ENCODE data around the gene EFHC1. TPM values are rescaled to one million over a fixed set of nuclear protein-coding genes. Genes with fewer than 3 reads are reported as not detected.

EFHC1 gene
- total RNA-seq, 2 experiments from 2014 or later = 3.4 to 4.8 TPM

DNA sequence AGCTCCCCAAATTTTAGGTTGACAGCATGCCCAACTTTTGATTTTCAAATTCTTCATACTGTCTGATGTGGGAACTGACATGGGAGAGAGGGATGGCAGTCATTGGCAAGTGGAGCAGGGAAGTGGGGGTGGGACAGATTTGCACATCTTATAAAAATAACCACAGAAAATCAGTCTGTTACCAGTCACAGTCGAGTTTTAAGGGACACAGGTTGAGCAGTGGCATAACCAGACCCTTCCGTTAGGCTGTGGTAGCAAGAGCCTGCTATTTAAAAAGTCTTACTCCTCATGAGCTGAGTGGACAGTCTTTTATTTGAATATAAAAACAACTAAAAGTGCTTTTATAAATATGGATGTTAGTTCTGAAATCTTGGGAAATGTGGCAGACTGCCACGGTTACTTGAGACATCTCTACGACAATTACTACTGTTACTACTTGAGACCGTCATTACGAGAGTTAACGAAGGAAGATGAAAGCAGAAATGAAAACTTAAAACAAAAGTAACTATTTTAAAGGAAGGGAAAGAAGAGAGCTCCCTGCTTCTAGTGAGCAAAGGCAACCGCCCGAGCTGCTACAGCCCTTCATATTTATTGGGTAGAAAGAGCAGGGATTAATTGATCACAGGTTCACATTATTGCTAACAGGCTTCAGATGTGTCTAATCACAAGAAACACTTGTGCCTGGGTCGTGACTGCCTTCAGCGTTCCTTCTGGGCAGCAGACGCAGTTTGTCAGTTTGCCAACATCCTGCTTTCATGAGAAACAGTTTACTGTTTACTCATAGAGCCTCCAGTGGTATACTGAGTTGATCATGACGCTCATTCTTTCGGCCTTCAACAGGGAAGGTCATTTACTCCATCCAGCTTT lies 71.3 kb downstream of the EFHC1 start:
- no peaks in the 10 kb centered on the region for H3K9me3 Mint-ChIP-seq
- TF ChIP-seq, protein P1, sequence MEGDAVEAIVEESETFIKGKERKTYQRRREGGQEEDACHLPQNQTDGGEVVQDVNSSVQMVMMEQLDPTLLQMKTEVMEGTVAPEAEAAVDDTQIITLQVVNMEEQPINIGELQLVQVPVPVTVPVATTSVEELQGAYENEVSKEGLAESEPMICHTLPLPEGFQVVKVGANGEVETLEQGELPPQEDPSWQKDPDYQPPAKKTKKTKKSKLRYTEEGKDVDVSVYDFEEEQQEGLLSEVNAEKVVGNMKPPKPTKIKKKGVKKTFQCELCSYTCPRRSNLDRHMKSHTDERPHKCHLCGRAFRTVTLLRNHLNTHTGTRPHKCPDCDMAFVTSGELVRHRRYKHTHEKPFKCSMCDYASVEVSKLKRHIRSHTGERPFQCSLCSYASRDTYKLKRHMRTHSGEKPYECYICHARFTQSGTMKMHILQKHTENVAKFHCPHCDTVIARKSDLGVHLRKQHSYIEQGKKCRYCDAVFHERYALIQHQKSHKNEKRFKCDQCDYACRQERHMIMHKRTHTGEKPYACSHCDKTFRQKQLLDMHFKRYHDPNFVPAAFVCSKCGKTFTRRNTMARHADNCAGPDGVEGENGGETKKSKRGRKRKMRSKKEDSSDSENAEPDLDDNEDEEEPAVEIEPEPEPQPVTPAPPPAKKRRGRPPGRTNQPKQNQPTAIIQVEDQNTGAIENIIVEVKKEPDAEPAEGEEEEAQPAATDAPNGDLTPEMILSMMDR (IDR thresholded peaks at IDR 0.05) = no peak
- H3K4me1 Mint-ChIP-seq (ENCODE audit: low read depth) = no peaks in the 10 kb centered on the region
- CTCF ChIA-PET = no interaction called here
- no peak overlapping the region for H3K27ac ChIP-seq (ENCODE audit: low read depth in 1 of 2, low read length in 2 of 2)
- intact Hi-C loops (cut with DNase I, micrococcal nuclease) = no loop called here
- no peaks in the 10 kb centered on the region for H3K9me3 ChIP-seq (ENCODE audit: control insufficient read depth in 1 of 2, insufficient read depth in 1 of 2, low read length in 2 of 2)
- no peak overlapping the region for H3K4me3 ChIP-seq (ENCODE audit: low read length)
- no peak overlapping the region for H3K27ac Mint-ChIP-seq
- H3K36me3 ChIP-seq (ENCODE audit: insufficient read depth, low read length) = no peaks in the 10 kb centered on the region
- DNase-seq = no peak
- no peaks in the 10 kb centered on the region for H3K4me1 ChIP-seq (ENCODE audit: insufficient read depth, low read length)
- POLR2A ChIA-PET = no interaction called here
- H3K27me3 Mint-ChIP-seq = no peaks in the 10 kb centered on the region
- no peak for ATAC-seq (ENCODE audit: poor library complexity)
- no peak overlapping the region for H3K4me3 Mint-ChIP-seq
- H3K36me3 Mint-ChIP-seq (ENCODE audit: low read depth) = no peaks in the 10 kb centered on the region
- no peaks in the 10 kb centered on the region for H3K27me3 ChIP-seq (ENCODE audit: control insufficient read depth in 1 of 2, insufficient read depth in 2 of 2, low read length in 2 of 2)

DNA sequence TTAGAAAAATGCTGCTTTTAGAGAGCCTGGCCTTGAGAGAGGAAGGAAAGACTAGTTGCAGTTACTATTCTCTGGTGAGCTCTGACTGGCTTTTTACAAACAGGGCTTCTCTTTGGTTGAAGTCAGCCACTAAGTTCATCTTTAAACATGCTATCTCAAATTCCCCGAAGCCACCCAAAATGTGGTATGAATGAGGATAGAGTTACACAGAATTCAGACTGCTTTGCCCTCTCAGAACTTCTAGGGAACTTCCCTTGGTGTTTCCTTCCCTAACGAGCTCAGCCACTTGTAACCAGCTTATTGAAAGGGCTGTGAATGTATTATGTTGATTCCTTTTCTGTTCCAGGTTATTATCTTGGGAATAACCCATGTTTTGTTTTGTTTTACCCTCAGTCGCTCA lies 73.5 kb downstream of the EFHC1 start:
- Mint-ChIP-seq H3K4me1 (ENCODE audit: low read depth) (no peaks in the 10 kb centered on the region), H3K27ac (no peak overlapping the region), H3K27me3 (no peaks in the 10 kb centered on the region), H3K9me3 (no peaks in the 10 kb centered on the region), H3K36me3 (ENCODE audit: low read depth) (no peaks in the 10 kb centered on the region), H3K4me3 (no peak overlapping the region)
- ATAC-seq (ENCODE audit: poor library complexity) (no peak), DNase-seq (no peak)
- ChIA-PET POLR2A (no interaction called here), CTCF (no interaction called here)
- Histone ChIP-seq H3K36me3 (ENCODE audit: insufficient read depth, low read length) (no peaks in the 10 kb centered on the region), H3K4me3 (ENCODE audit: low read length) (no peak overlapping the region), H3K27me3 (ENCODE audit: control insufficient read depth in 1 of 2, insufficient read depth in 2 of 2, low read length in 2 of 2) (no peaks in the 10 kb centered on the region), H3K9me3 (ENCODE audit: control insufficient read depth in 1 of 2, insufficient read depth in 1 of 2, low read length in 2 of 2) (no peaks in the 10 kb centered on the region), H3K4me1 (ENCODE audit: insufficient read depth, low read length) (no peaks in the 10 kb centered on the region), H3K27ac (ENCODE audit: low read depth in 1 of 2, low read length in 2 of 2) (no peak overlapping the region)
- TF ChIP-seq, protein P1 (IDR thresholded peaks at IDR 0.05) = no peak
- intact Hi-C loops (cut with DNase I, micrococcal nuclease) = no loop called here

DNA sequence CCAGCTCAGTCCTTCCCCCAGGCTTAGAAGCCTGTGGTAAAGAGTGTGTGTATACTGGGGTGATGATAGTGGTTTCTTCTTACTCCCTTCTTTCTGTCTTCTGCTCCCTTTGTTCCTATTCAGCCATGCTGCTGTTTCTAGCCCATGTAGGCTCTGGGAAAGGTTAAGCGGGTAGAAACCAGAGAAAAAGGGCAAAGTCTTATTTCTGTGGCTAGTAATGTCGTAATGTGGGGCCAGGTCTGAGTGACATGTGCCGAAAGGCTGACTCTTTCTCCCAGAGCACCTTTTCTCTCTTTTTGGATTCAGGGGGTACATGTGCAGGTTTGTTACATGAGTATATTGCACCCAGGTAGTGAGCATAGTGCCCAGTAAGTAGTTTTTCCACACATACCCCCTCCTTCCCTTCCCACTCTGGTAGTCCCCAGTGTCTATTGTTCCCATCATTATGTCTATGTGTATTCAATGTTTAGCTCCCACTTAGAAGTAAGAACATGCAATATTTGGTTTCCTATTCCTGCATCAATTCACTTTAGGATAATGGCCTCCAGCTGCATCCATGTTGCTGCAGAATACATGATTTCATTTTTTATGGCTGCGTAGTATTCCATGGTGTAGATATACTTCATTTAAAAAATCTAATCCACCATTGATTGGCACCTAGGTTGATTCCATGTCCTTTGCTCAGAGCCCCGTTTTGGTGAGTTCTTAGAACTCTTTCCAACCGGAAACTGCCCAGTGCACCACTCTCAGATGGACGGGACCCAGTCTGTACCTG lies 74.3 kb downstream of the EFHC1 start:
- Histone ChIP-seq H3K9me3 (ENCODE audit: control insufficient read depth in 1 of 2, insufficient read depth in 1 of 2, low read length in 2 of 2) (no peaks in the 10 kb centered on the region), H3K36me3 (ENCODE audit: insufficient read depth, low read length) (no peaks in the 10 kb centered on the region), H3K27ac (ENCODE audit: low read depth in 1 of 2, low read length in 2 of 2) (no peak overlapping the region), H3K4me1 (ENCODE audit: insufficient read depth, low read length) (no peaks in the 10 kb centered on the region), H3K4me3 (ENCODE audit: low read length) (no peak overlapping the region), H3K27me3 (ENCODE audit: control insufficient read depth in 1 of 2, insufficient read depth in 2 of 2, low read length in 2 of 2) (no peaks in the 10 kb centered on the region)
- Mint-ChIP-seq H3K9me3 (no peaks in the 10 kb centered on the region), H3K4me3 (no peak overlapping the region), H3K27ac (no peak overlapping the region), H3K4me1 (ENCODE audit: low read depth) (no peaks in the 10 kb centered on the region), H3K27me3 (no peaks in the 10 kb centered on the region), H3K36me3 (ENCODE audit: low read depth) (no peaks in the 10 kb centered on the region)
- ATAC-seq (ENCODE audit: poor library complexity) (no peak), DNase-seq (no peak)
- intact Hi-C loops (cut with DNase I, micrococcal nuclease) = no loop called here
- CTCF ChIA-PET = no interaction called here
- TF ChIP-seq, protein P1 (IDR thresholded peaks at IDR 0.05) = no peak
- POLR2A ChIA-PET = no interaction called here
